HepG2 (cell line): ENCODE results near the gene SH3D21. TPM values are rescaled to one million over a fixed set of nuclear protein-coding genes. Genes with fewer than 3 reads are reported as not detected.
A peak's percentile ranks its signal among the peaks of the same experiment; 100 is the strongest.

Experiments used
- AHR ChIP-seq: IDR thresholded peaks from 2 replicates; pipeline ENCODE4 v1.6.1; 2018; ENCODE audit warnings: missing genetic modification reagents, missing compliant biosample characterization
- CERS6 ChIP-seq: sonication (generic); formaldehyde crosslinking; IDR thresholded peaks from 2 replicates; pipeline ENCODE4 v1.5.0; 2020; ENCODE audit warnings: missing genetic modification reagents
- DMAP1 ChIP-seq: IDR thresholded peaks from 2 replicates; pipeline ENCODE4 v1.6.1; 2016
- ESRRA ChIP-seq: sonication (generic); formaldehyde crosslinking; IDR thresholded peaks from 2 replicates; pipeline ENCODE4 v1.5.1; 2020; ENCODE audit warnings: mild to moderate bottlenecking, low read depth, missing genetic modification reagents
- HDAC1 ChIP-seq: sonication (generic); formaldehyde crosslinking; IDR thresholded peaks from 2 replicates; pipeline ENCODE4 v1.5.1; 2020; ENCODE audit warnings: mild to moderate bottlenecking, missing genetic modification reagents
- MAF1 ChIP-seq: sonication (generic); formaldehyde crosslinking; IDR thresholded peaks from 2 replicates; pipeline ENCODE4 v1.5.0; 2020; ENCODE audit warnings: missing genetic modification reagents, borderline replicate concordance
- MED13 ChIP-seq: sonication (generic); formaldehyde crosslinking; IDR thresholded peaks from 2 replicates; pipeline ENCODE4 v1.5.0; 2020; ENCODE audit warnings: missing genetic modification reagents
- MTA1 ChIP-seq: sonication (generic); formaldehyde crosslinking; IDR thresholded peaks from 2 replicates; pipeline ENCODE4 v1.4.0; 2020; ENCODE audit warnings: missing genetic modification reagents, mild to moderate bottlenecking, borderline replicate concordance
- NR2F6 ChIP-seq, 2 experiments: IDR thresholded peaks; 2 replicates each; pipeline ENCODE4 v1.6.1; 2016; ENCODE audit warnings: antibody characterized with exemption in 1 of 2, mild to moderate bottlenecking in 1 of 2
- PAXIP1 ChIP-seq: sonication (generic); formaldehyde crosslinking; conservative IDR thresholded peaks from 2 replicates; pipeline ENCODE4 v1.4.0; 2020; ENCODE audit warnings: mild to moderate bottlenecking, missing genetic modification reagents, moderate library complexity
- REL ChIP-seq: sonication (generic); formaldehyde crosslinking; conservative IDR thresholded peaks from 2 replicates; pipeline ENCODE4 v1.8.0; 2022; ENCODE audit warnings: mild to moderate bottlenecking, missing genetic modification reagents, moderate library complexity
- SAFB2 ChIP-seq: sonication (generic); formaldehyde crosslinking; IDR thresholded peaks from 2 replicates; pipeline ENCODE4 v1.5.1; 2020; ENCODE audit warnings: missing genetic modification reagents, low read depth, mild to moderate bottlenecking, borderline replicate concordance
- TCF7 ChIP-seq: sonication (generic); IDR thresholded peaks from 2 replicates; pipeline ENCODE4 v1.6.1; 2016; ENCODE audit warnings: antibody characterized with exemption, low read depth
- ZBTB7A ChIP-seq: sonication (generic); formaldehyde crosslinking; IDR thresholded peaks from 2 replicates; pipeline ENCODE4 v1.8.0; 2022; ENCODE audit warnings: mild to moderate bottlenecking, missing genetic modification reagents
- ZEB1 ChIP-seq: IDR thresholded peaks from 2 replicates; pipeline ENCODE4 v1.6.1; 2012; ENCODE audit warnings: mild to moderate bottlenecking, low read depth, inconsistent platforms; ENCODE audit not compliant: insufficient replicate concordance
- ZMAT3 ChIP-seq: sonication (generic); formaldehyde crosslinking; conservative IDR thresholded peaks from 2 replicates; pipeline ENCODE4 v1.7.0; 2021; ENCODE audit warnings: missing genetic modification reagents
- ZNF264 ChIP-seq: sonication (generic); formaldehyde crosslinking; IDR thresholded peaks from 2 replicates; pipeline ENCODE4 v1.4.0; 2020; ENCODE audit warnings: missing genetic modification reagents
- ZNF282 ChIP-seq: fragments of 450-650 bp; IDR thresholded peaks from 2 replicates; pipeline ENCODE4 v1.6.1; 2018; ENCODE audit not compliant: partially characterized antibody
- ZNF567 ChIP-seq: sonication (generic); formaldehyde crosslinking; IDR thresholded peaks from 2 replicates; pipeline ENCODE4 v1.8.1; 2023; ENCODE audit warnings: mild to moderate bottlenecking, missing genetic modification reagents, borderline replicate concordance
- ZNF674 ChIP-seq: sonication (generic); formaldehyde crosslinking; IDR thresholded peaks from 2 replicates; pipeline ENCODE4 v1.5.0; 2020; ENCODE audit warnings: low read depth, mild to moderate bottlenecking, missing genetic modification reagents
- ZNF784 ChIP-seq: sonication (generic); formaldehyde crosslinking; IDR thresholded peaks from 2 replicates; pipeline ENCODE4 v1.5.1; 2020; ENCODE audit warnings: missing genetic modification reagents, mild to moderate bottlenecking, borderline replicate concordance
- polyA plus RNA-seq, 8 experiments: library from polyadenylated mRNA; depleted of rRNA in 3 of 8; stranded (reverse) in 7 of 8; unstranded in 1 of 8; fragments of >200 nt; fragmentation: Illumina TruSeq in 4 of 8; extraction: Trizol in 4 of 8; gene quantifications; 2 replicates each; pipeline versions ENCODE4 v1.2.1 to v1.2.3, GENCODE V29; 2011 to 2016; ENCODE audit warnings: low read depth in 4 of 8, missing spikeins in 1 of 8, mixed read lengths in 1 of 8; ENCODE audit not compliant: insufficient read depth in 1 of 8
- total RNA-seq, 5 experiments: library from RNA; depleted of rRNA; stranded (reverse); fragments of >200 nt; fragmentation: Illumina TruSeq; extraction: Trizol; gene quantifications; 2 replicates each; pipeline ENCODE4 v1.2.3, GENCODE V29; 2016; ENCODE audit warnings: low read depth in 1 of 5

The SH3D21 gene
- total and polyA plus RNA-seq, 2 of the 13 experiments (the other 11 are each of a cell fraction or from before 2014, with no cell fraction given): 5.1 to 8.6 TPM

- TF ChIP-seq ESRRA (CRISPR knock-in tag): no peak
- no peak for TF ChIP-seq ZNF567 (CRISPR knock-in tag)
- 0 out of 2 replicates have a peak, but pooled peaks have one; percentile 17 for TF ChIP-seq AHR (CRISPR knock-in tag)
- no peak for TF ChIP-seq ZNF282
- no peak for TF ChIP-seq MED13
- TF ChIP-seq ZBTB7A (CRISPR knock-in tag): no peak
- TF ChIP-seq NR2F6 (IDR thresholded peaks at IDR 0.05): no peak
- no peak; the same call in 1 of the 2 replicates for TF ChIP-seq NR2F6 (CRISPR knock-in tag; IDR thresholded peaks at IDR 0.05)
- peak; percentile 51; the same call in 1 of the 2 replicates for TF ChIP-seq DMAP1 (CRISPR knock-in tag)
- peak; percentile 62; the same call in 1 of the 2 replicates for TF ChIP-seq ZNF264
- TF ChIP-seq MAF1: no peak
- TF ChIP-seq SAFB2 (CRISPR knock-in tag): no peak
- TF ChIP-seq TCF7: no peak
- no peak for TF ChIP-seq REL (CRISPR knock-in tag)
- peak; percentile 44 for TF ChIP-seq ZEB1
- no peak for TF ChIP-seq PAXIP1
- no peak for TF ChIP-seq MTA1
- TF ChIP-seq HDAC1: peak; percentile 64; the same call in 1 of the 2 replicates
- no peak for TF ChIP-seq ZNF784
- peak; percentile 57 for TF ChIP-seq ZMAT3 (CRISPR knock-in tag)
- TF ChIP-seq ZNF674 (CRISPR knock-in tag): no peak
- no peak for TF ChIP-seq CERS6 (CRISPR knock-in tag)
Measured at GRCh38 chr1:36306210-36306901, at the start of gene SH3D21 (continued).
